OCI-M1 (cell line): ENCODE results near the gene EDAR.
A peak's percentile ranks its signal among the peaks of the same experiment; 100 is the strongest.

ENCODE experiments used
- DNase-seq: peaks from one replicate; lab custom pipeline; 2025; lab: John Stamatoyannopoulos, UW

EDAR gene

GRCh38 chr2:108988796-108989713 is at the start of gene EDAR:
Gene EDAR (minus strand): TSS chr2:108989220. CDS start chr2:108931014, 58,206 bp downstream.
- DNase-seq: no peak

- DNase-seq: no peak
Measured at GRCh38 chr2:109033171-109033570, 44.2 kb upstream of the EDAR start.

GRCh38 chr2:109032229-109032820 is 43.3 kb upstream of the EDAR start:
- DNase-seq: no peak

- DNase-seq: peak; percentile 13
Measured at GRCh38 chr2:109031476-109032228, 42.6 kb upstream of the EDAR start.

- no peak for DNase-seq
Measured at GRCh38 chr2:109030870-109031475, 42.0 kb upstream of the EDAR start.

- DNase-seq: no peak
Measured at GRCh38 chr2:109029490-109030201, 40.6 kb upstream of the EDAR start.

GRCh38 chr2:109028738-109029489 is 39.9 kb upstream of the EDAR start:
- no peak for DNase-seq

GRCh38 chr2:109028277-109028676 is 39.3 kb upstream of the EDAR start:
- DNase-seq: no peak

GRCh38 chr2:109027702-109028101 is 38.7 kb upstream of the EDAR start:
- DNase-seq: no peak

GRCh38 chr2:109024477-109024876 is 35.5 kb upstream of the EDAR start:
- no peak for DNase-seq

GRCh38 chr2:109021895-109022300 is 32.9 kb upstream of the EDAR start:
- no peak for DNase-seq

GRCh38 chr2:109020217-109020637 is 31.2 kb upstream of the EDAR start:
- no peak for DNase-seq

- no peak for DNase-seq
Measured at GRCh38 chr2:109018452-109018851, 29.4 kb upstream of the EDAR start.

- no peak for DNase-seq
Measured at GRCh38 chr2:109017017-109017416, 28.0 kb upstream of the EDAR start.

- no peak for DNase-seq
Measured at GRCh38 chr2:109016376-109016775, 27.4 kb upstream of the EDAR start.

GRCh38 chr2:109014476-109014875 is 25.5 kb upstream of the EDAR start:
- no peak for DNase-seq

GRCh38 chr2:109013051-109013450 is 24.0 kb upstream of the EDAR start:
- DNase-seq: no peak

GRCh38 chr2:109009920-109010610 is 21.0 kb upstream of the EDAR start:
- no peak for DNase-seq

- DNase-seq: no peak
Measured at GRCh38 chr2:109006971-109007370, 18.0 kb upstream of the EDAR start.

- DNase-seq: no peak
Measured at GRCh38 chr2:109005686-109006204, 16.7 kb upstream of the EDAR start.
